ENCODE results near the gene HSD11B1.
A peak's percentile ranks its signal among the peaks of the same experiment; 100 is the strongest.
"Not testable (repeated sequence)": the region's sequence is repeated elsewhere in the genome, so short reads cannot be mapped to it uniquely, and the experiment has no call there.

The HSD11B1 gene

DNA sequence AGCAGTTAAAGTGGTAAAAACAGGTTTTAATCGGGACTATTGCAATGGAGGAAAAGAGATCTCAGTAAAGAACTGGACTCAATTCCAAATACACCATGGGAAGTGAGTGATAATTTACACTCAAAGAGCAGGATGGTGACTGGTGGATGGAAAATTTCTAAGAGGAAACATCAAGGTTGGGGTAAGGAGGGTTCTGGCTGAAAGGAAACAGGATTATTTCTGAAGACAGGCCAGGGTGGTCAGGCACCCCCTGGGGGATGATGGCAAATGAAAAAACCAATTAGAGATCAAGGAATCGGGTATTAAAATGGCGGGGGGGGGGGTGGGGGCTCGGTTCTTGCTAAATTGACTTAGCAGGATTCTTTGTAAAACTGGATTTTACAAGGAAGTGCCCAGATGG lies 12.3 kb upstream of the HSD11B1 start:
- DNase-seq = no peak

DNA sequence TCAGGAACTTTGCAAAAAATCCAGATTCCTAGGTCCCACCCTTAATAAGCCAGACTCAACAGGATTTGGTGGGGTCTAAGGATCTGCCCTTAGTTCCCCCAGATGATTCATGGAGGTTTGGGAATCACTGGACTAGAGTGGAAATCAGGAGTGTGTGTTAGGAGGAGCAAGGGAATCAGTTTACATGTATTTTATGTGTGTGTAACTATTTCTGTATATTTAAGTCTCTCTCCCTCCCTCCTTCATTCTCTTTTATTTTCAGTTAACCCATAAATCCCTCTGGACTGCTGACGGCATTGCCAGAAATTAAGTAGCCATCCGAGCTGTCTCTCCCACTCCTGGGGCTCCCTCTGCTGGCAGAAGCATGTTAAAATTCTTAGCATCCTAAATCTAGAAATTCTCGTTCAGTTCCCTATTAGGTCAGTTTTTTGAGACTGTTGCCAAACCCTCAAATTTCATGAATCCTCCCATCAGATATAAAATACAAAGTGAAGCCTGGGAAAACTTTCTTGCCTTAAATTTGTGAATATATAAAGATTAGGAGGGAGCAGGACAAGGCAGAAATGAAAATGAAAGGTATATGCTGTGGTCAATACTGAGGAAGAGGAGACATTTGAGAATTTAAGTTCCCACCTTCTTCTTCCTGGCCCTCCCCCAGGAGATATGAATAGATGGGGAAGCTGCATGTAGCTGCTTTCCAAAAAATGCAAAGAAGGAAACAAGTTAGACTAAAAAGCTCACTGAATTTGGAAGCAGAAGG lies 11.7 kb upstream of the HSD11B1 start:
- peak in 1 of 2 experiments; percentile 39 for DNase-seq

DNA sequence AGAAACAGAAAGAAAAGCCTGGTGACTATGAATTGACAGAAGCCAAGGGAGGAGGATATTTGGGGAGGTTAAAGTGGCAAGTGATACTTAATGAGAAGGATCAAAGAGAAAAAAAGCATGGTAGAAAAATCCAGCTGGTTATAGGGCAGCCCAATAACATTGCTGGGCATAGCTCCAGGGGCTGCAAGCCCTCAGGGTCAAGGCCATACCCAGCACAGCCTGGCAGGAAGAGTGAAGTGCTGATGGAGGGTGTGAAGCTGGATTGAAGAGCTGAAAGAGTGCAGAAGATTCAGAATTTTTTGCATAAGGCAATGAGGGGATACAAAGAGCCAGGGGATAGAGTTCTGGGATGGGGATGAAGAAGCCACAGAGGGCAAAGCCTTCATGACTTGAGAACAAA lies 8.0 kb upstream of the HSD11B1 start:
- no peak for DNase-seq

DNA sequence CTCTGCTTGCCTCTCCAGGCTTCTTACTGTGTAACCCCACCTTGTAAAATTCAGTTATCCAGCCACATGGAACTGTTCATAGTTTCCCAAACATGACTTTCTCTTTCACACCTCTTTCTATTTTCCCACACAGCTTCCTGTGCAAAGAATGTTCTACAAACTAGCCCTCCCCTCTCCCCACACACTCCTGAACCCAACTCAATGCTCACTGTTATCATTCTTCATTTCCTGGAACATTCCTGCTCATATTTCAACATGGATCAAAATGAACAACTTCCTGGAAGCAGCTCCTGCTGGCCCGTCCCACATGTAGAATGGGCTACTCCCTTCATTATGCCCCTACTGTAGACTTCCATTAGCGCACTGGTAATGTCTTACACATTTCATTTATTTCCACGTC lies 7.5 kb upstream of the HSD11B1 start:
- DNase-seq = no peak

DNA sequence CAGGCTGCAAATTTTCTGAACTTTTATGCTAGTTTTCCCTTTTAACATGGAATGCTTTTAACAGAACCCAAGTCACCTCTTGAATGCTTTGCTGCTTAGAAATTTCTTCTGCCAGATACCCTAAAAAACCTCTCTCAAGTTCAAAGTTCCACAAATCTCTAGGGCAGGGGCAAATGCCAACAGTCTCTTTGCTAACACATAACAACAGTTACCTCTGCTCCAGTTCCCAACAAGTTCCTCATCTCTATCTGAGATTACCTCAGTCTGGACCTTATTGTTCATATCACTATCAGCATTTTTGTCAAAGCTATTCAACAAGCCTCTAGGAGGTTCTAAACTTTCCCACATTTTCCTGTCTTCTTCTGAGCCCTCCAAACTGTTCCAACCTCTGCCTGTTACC lies 4.0 kb upstream of the HSD11B1 start:
- not testable (repeated sequence) for DNase-seq

DNA sequence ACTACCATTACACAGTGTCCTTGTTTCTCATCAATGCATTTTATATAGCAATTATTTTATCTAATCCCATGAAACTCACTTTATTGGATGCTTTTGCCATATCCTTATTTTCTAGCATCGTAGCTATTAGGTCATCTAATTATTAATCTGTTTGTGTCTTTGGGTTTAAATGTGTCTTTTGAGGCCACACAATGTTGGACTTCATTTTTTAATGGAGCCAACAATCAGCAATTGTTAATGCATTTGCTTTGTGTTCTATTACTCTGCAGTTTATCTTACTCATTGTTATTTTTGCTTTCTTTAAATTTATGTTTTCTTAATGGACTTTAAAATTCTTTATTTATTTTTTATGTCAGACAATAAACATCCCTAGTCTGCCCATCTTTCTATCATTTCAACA lies 1.8 kb upstream of the HSD11B1 start:
- DNase-seq = no peak

DNA sequence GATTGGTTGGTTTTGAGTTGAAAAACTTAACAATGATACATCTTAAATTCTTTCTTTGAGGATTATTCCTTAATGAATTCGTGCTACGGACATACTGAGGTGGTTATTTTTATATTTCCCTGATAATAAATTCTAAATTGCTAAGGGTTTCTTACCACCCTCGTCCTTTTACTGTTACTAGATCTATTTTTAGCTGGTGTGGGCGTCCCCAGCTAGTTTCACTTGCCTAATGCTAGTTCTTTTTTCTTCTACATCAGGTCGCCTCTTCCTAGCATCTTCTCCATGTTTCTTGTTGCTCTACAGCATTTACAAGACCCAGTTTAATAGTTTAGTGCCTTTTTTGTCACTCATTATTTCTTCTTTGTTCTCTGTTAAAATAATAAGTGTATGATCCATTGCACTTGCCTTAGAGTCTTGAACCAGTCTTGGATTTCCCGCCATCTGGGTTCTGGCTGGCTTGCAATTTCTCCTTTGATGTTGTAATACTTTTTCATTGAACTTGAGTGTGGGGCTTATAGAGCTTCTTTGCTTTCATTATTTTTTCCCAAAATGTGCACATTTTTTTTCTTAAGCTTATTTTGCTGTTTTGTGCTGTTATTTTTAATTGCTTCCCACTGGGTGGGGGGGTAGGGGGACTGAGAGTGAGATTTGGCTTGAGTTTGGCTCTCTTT lies 677 bp upstream of the HSD11B1 start:
- DNase-seq = no peak

DNA sequence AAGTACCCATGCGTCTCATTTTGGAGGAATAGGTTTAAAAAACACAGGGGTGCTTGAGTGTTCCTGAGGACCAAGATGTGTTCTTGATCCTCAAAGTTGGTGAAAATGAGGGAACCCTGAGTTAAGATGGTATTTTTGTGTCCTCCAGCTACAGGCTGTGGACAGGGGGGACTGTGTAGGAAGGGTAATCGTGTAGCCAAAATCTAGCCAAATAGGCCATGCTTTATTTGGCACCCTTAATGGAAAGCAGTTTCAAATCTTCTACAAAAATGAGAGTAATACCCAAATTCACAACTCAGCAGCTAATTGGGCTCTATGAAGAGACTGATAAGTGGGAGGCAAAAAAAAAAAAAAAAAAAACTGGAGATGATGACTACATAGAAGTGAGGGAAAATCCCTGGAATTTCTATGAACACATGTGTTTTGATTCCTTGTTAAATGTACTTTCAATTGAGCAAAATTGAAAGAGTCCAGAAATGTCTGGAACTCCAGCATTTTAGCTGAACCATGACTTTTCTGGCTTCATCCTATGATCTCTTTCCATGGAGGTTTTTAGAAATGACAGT lies 470 bp downstream of the HSD11B1 start:
- DNase-seq = no peak

DNA sequence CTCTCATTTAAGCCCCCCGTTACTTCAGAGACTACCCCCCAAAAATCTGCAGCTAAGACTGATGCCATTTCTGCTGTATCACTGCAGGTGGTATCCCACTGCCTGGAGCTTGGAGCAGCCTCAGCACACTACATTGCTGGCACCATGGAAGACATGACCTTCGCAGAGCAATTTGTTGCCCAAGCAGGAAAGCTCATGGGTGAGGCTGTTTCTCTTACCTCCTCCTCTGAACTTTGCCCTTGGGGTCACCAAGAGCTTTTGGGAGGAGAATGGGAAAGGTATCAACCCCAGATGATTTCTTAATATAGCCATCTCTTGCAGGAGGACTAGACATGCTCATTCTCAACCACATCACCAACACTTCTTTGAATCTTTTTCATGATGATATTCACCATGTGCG lies 2.0 kb downstream of the HSD11B1 start:
- no peak for DNase-seq

DNA sequence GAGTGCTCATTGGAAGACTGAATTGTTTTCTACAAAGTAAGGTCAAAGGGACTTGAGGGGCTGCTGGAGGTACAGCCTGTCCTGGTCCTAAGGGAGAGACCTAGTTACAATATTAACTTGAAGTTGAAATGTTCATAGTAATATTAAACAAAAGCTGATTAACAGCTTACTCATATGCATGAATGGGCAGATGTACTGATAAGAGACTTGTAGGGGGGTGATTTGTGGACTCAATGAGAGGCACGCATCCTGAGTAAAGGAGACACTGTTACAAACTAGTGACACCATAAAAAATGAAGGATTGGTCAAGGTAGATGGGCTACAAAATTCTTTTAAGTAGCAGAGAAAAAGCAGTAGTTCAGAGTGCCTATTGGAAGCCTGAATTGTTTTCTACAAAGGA lies 2.7 kb downstream of the HSD11B1 start:
- DNase-seq = no peak

DNA sequence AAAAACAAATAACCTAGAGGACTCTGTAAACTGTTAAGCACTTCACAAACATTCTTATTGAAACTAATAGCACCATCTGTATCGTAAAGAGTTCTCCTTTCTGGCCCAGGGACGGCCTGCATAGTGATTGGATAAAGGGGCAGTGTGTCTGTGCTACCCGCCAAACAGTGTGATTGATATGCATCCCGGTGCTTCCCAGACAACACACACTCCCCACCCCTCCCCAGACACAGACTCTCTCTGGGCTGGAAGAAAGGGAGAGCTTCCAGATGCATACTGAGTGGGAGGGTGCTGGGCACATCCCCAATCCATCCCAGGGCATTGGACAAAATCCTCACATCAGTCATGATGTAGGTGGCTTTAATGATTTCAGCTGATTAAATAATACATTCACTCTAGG lies 3.7 kb downstream of the HSD11B1 start:
- no peak for DNase-seq

DNA sequence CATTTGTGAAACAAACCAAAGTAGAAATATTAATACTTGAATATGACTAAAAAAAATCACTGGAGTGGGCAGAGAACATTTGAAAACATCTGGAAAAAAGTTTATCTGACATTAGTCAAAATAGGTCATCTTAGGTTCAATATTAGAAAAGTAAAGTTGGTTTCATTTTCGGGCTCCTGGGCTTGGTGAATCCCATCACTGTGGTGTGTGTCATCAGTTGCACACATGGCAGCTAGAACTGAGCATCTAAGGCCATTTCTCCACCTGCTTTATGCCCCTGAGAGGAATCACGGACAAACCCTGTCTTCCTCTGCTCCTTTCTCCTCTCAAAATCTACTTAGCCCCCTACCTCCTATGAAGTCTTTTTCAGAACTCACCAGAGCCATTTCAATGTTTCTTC lies 5.4 kb downstream of the HSD11B1 start:
- DNase-seq = no peak

DNA sequence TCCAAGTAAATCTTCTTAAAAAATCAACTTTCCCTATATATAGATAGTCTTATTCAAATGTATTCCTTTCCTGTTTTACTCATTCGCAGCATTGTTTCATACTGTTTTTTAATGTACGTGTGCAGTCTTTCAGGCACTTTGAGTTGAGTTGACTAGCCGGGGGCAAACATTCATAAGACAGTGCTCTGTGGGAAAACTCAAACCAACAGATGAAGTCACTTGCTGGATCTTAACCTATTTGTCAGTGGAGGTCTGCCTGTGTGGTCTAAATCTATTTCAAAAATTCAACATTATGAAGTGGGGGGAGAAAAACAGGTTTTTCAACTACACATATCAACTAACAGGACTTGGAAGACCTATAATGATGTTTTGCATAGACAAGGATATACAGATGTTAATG lies 6.2 kb downstream of the HSD11B1 start:
- DNase-seq = no peak

DNA sequence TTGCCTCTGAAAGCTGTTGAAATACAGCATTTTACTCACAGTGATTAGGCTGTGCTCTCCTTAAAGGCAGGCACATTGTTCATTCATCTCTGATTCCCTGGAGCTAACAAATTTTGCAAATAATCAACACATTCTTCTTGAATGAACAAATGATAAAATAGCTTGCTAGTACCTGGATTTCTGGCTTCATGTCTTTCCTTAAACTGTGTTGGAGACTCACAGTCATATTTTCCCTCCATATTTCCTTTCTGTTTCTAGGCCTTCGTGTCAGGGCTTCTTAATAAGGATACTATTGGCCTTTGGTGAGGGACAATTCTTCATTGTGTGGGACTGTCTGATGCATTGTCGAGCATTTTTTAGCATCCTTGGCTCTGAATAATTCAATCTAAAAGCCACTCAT lies 9.7 kb downstream of the HSD11B1 start:
- DNase-seq = no peak

DNA sequence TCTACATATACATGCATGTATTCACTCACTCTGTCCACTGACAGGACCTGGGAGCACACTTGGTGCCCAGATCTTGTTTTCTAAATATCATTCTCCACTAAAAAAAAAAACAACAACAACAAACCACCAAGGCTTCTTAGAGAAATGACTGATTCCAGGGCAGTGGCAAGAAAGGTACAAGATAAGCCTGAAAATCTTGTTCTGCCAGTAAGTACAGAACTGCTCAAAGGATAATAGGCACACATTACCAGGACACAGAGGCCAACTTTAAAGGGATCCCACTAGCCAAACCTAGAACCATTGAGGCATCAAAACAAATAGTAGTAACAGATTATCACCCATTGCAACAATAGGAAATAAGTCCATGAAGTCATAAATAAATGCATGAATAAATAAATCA lies 10.7 kb downstream of the HSD11B1 start:
- DNase-seq = no peak

DNA sequence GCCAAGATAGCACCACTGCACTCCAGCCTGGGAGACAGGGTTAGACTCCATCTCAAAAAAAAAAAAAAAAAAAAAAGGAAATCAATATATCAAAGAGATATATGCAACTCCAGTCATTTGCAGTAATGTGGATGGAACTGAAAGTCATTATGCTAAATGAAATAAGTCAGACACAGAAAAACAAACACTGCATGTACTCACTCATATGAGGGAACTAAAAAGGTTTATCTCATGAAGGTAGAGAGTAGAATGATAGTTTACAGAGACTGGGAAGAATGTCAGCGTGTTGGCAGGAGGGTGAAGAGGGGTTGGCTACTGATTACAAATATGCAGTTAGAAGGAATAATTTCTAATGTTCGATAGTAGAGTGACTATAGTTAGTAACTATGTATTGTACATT lies 13.2 kb downstream of the HSD11B1 start:
- DNase-seq = no peak

DNA sequence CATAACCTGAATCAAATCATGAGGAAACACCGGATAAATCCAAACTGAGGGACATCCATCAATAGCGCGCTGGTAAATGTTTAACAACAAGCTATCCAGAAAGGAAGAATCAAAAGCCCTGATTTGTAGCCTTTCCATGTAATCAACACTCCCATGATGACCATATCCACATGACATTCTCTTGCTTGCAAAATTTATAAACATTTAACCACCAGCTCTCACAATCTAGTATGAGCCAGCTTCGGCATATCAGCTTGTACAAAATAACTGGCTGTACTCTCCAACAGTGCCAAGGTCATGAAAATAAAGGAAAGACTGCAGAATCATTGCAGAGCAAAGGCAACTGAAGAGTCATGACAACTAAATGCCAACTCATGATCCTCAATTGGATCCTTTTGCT lies 15.7 kb downstream of the HSD11B1 start:
- DNase-seq = no peak

DNA sequence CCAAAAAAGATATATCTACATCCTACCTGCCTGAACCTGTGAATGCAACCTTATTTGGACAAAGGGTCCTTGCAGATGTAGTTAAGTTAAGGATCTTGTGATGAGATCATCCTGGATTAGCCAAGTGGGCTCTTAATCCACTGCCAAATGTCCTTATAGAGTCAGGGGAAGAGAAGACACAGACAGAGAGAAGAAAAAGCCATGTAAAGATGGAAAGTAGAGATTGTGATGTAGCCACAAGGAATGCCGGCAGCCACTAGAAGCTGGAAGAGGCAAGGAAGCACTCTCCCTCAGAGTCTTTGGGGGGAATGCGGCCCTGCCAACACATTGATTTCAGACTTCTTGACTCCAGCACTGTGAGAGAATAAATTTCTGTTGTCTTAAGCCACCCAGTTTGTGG lies 16.2 kb downstream of the HSD11B1 start:
- DNase-seq = no peak

DNA sequence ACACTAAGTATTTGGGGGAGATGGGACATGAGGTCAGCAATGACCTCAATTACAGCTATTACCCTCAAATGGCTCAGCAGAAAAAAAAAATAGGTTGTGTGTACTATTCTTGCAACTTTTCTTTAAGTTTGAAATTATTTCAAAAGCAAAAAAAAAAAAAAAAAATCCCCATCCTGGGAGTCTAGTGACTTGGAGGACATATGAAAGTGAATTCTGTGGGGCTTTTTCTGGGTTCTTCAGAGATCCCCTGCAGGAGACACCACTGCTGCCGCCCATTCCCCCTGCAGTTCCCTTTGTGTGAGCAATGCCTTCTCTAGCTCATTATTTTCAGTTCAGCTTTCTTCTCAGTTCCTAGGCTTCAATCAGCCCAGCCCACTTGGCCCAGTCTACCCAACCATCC lies 16.7 kb downstream of the HSD11B1 start:
- DNase-seq = no peak

DNA sequence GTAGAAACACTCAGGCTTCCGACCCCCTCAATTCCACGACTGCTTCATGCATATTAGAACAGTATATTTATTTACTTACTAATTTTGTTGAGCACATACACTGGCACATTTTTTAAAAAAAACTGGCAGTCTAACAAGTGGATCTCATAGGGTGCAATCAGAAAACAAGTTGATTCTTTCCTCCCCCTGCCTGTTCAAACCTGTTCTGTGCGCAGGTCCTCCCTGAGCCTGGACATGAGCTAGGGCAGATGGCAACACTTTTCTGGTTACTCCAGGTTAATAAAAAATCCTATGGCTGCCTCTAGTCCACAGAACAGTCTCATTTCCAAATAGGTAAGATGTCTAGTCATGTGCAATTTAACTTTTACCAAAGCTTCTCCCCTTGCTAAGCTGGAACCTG lies 18.6 kb downstream of the HSD11B1 start:
- DNase-seq = no peak

DNA sequence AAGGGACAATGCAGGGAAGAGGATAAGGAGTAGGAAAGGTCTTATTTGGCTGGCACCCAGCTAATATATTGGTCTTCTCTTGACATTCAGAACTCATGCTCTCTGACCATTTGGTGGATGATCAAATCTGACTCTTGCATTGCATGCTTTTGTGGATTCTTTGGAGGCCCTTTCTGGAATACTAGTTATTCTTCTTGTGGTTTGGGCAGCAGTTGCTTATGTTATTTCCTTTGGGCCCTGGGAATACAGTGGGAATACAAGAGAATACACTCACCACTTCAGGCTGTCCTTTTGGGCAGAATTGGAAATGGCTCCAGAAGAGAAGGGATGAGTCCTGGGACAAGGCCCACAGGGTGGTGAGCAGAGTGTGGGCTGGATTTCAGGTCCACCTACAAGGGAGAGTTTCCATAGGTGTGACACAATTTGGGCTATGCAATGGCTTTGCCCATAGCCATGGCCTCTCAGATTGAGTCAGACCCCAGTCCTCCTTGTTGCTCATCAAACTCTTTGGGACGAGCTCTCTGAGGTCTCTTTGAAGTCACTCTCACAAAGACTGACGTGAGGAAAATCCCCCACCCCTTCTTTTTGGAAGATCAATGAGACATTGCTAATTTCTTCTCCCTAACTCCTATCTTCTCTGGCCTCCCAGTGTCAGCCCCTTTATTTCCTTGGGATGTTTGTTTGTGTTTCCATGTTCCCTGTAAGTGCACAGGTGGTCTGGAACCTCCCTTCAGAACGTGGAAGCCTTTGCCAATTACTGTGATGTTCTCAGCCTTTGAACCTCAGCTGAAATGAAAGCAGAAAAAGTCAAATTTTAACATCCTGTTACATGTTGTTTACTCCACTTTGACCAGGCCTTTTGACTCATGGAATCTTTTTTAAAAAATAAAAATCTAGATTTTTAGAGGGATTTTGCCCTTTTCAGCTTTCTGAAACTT lies 19.4 kb downstream of the HSD11B1 start:
- DNase-seq = no peak

DNA sequence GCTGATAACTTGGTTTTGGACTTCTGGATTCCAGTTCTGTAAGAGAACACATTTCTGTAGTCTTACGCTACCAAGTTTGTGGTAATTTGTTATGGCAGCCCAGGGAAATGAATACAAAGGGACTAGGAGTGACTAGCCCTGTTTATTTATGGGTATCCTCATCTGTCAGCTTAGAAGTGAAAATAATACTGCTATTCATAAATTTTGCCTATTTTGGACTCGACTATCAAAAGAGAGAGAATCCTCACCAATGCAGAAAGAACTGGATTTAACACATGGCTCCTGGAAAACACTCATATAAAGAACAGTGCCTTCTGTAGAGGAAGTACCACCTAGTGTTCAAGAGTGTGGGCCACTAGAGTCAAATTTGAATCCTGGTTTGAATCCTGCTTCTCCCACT lies 22.6 kb downstream of the HSD11B1 start:
- no peak for DNase-seq

DNA sequence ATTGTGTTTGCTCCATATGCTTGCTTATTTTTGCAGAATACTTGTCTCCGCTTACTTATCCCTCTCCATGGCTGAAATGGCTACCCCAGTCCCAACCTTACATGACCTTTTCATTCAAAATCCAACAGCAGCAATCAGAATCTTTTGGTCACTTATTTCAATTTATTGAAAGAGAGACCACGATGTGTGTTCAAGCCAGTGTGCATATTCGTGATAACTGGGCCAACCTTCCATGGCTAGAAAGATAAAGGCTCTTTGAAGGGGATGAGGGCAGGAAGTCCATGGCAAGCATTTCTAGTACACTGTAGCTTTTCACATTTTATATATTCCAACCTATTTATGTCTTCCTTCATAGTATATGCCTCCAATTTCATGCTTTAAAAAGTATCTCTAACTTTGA lies 23.1 kb downstream of the HSD11B1 start:
- no peak for DNase-seq

Measured in NCI-H187 (cell line).